Panc1 (cell line): ENCODE measurements around the gene TANGO2. TPM values are rescaled to one million over a fixed set of nuclear protein-coding genes. Genes with fewer than 3 reads are reported as not detected.

ENCODE experiments used
- ATAC-seq: fragments of 200-7000 bp; cut with Tn5 transposase; 2 replicates; pipeline ENCODE4 v1.9.1; 2020; ENCODE audit warnings: mild to moderate bottlenecking, moderate library complexity
- BruUV-seq: library from RNA; stranded (reverse); fragments of 400-500 nt; replicated peaks from 2 replicates; lab custom pipeline; 2021; lab: Mats Ljungman, UMichigan
- CTCF ChIA-PET: fragments of 300-600 bp; sonication (Branson Sonifier 250); formaldehyde crosslinking; loops from one replicate; lab custom pipeline; 2022; ENCODE audit warnings: antibody characterized with exemption; lab: Charles Lee
- POLR2A ChIA-PET: fragments of 300-600 bp; sonication (Branson Sonifier 250); formaldehyde crosslinking; loops from one replicate; lab custom pipeline; 2022; ENCODE audit warnings: antibody characterized with exemption; lab: Charles Lee
- DNase-seq: peaks from one replicate; pipeline ENCODE4 v3.0.0-alpha.2; 2010; ENCODE audit warnings: low read depth, low spot score
- H3K27ac ChIP-seq: 2 replicates; pipeline ENCODE4 v1.5.1; 2011; ENCODE audit warnings: mild to moderate bottlenecking, low read length, inconsistent platforms
- H3K27me3 ChIP-seq: fragments of 200-500 bp; sonication (Bioruptor generic); 2 replicates; pipeline ENCODE4 v1.6.0; 2014; ENCODE audit warnings: low read length, inconsistent platforms; ENCODE audit not compliant: control insufficient read depth, insufficient read depth
- H3K36me3 ChIP-seq: fragments of 200-500 bp; sonication (Bioruptor generic); 2 replicates; pipeline ENCODE4 v1.5.1; 2014; ENCODE audit warnings: inconsistent platforms, mild to moderate bottlenecking, low read length, moderate library complexity; ENCODE audit not compliant: control insufficient read depth, insufficient read depth
- H3K4me1 ChIP-seq: 2 replicates; pipeline ENCODE4 v1.5.1; 2011; ENCODE audit warnings: inconsistent platforms, mild to moderate bottlenecking, low read length, moderate library complexity; ENCODE audit not compliant: control insufficient read depth, insufficient read depth
- H3K4me3 ChIP-seq, 2 experiments: 2 replicates each; pipeline ENCODE4 v1.5.1; 2011 to 2012; ENCODE audit warnings: low read depth in 2 of 2, low read length in 2 of 2, mild to moderate bottlenecking in 2 of 2, inconsistent platforms in 1 of 2, moderate library complexity in 1 of 2
- H3K9me3 ChIP-seq: fragments of 200-500 bp; sonication (Bioruptor generic); 2 replicates; pipeline ENCODE4 v1.5.1; 2014; ENCODE audit warnings: low read depth, mild to moderate bottlenecking, inconsistent platforms, low read length, moderate library complexity; ENCODE audit not compliant: control insufficient read depth, insufficient read depth
- POLR2AphosphoS5 ChIP-seq: IDR thresholded peaks from 2 replicates; pipeline ENCODE4 v1.6.1; 2012; ENCODE audit warnings: mild to moderate bottlenecking, low read depth, low read length, moderate library complexity
- SIN3A ChIP-seq: IDR thresholded peaks from 2 replicates; pipeline ENCODE4 v1.6.1; 2012; ENCODE audit warnings: low read depth, mild to moderate bottlenecking, low read length, moderate library complexity, borderline replicate concordance; ENCODE audit not compliant: insufficient read depth
- TCF7L2 ChIP-seq: IDR thresholded peaks from 2 replicates; pipeline ENCODE4 v1.6.1; 2011; ENCODE audit warnings: mild to moderate bottlenecking, low read depth, low read length, inconsistent platforms
- in situ Hi-C: cut with HindIII; loops from 2 replicates; pipeline ENCODE4 v1.10.0; 2016; ENCODE audit warnings: low sequenced_read_pairs, low pct_unique_long_range_greater_than_20kb
- intact Hi-C: fragments of 100-400 bp; cut with micrococcal nuclease; formaldehyde crosslinking; loops from one replicate; pipeline ENCODE4 v1.10.0; 2022; ENCODE audit not compliant: unreplicated experiment
- total RNA-seq: library from RNA; stranded (reverse); gene quantifications from one replicate; pipeline ENCODE4 v1.2.1, GENCODE V29; 2021; ENCODE audit not compliant: unreplicated experiment
- TF ChIP-seq, protein P1 (sequence below): fragments of 450-650 bp; IDR thresholded peaks from 2 replicates; pipeline ENCODE4 v1.5.1; 2017; ENCODE audit warnings: mild to moderate bottlenecking
- TF ChIP-seq, protein P2 (sequence below), 2 experiments: IDR thresholded peaks; 2 replicates each; pipeline ENCODE4 v1.6.1; 2011 to 2012; ENCODE audit warnings: low read depth in 2 of 2, control low read depth in 1 of 2, low read length in 1 of 2, mild to moderate bottlenecking in 1 of 2, moderate library complexity in 1 of 2; ENCODE audit not compliant: insufficient read depth in 1 of 2

The TANGO2 gene
- total RNA-seq, 1 experiment from 2014 or later: 32.2 TPM

GRCh38 chr22:19973551-19974267, 47.2 kb upstream of the TANGO2 start:
- no TSS peak for BruUV-seq
- Histone ChIP-seq H3K9me3 (no peaks in the 10 kb centered on the region), H3K4me3 (no peak overlapping the region), H3K27ac (no peak overlapping the region), H3K36me3 (no peaks in the 10 kb centered on the region), H3K4me1 (peaks cover 11% of the 10 kb centered on the region), H3K27me3 (no peaks in the 10 kb centered on the region)
- in situ Hi-C loops: no loop called here
- POLR2A ChIA-PET: interaction anchor here (0.5 to 0.7 kb wide), 2 partner anchors 12 to 105 kb away, joined by 3 read pairs; no protein-coding TSS in a partner anchor
- ATAC-seq (no peak), DNase-seq (no peak)
- TF ChIP-seq, protein P1, sequence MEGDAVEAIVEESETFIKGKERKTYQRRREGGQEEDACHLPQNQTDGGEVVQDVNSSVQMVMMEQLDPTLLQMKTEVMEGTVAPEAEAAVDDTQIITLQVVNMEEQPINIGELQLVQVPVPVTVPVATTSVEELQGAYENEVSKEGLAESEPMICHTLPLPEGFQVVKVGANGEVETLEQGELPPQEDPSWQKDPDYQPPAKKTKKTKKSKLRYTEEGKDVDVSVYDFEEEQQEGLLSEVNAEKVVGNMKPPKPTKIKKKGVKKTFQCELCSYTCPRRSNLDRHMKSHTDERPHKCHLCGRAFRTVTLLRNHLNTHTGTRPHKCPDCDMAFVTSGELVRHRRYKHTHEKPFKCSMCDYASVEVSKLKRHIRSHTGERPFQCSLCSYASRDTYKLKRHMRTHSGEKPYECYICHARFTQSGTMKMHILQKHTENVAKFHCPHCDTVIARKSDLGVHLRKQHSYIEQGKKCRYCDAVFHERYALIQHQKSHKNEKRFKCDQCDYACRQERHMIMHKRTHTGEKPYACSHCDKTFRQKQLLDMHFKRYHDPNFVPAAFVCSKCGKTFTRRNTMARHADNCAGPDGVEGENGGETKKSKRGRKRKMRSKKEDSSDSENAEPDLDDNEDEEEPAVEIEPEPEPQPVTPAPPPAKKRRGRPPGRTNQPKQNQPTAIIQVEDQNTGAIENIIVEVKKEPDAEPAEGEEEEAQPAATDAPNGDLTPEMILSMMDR: no peak
- TF ChIP-seq, protein P2, sequence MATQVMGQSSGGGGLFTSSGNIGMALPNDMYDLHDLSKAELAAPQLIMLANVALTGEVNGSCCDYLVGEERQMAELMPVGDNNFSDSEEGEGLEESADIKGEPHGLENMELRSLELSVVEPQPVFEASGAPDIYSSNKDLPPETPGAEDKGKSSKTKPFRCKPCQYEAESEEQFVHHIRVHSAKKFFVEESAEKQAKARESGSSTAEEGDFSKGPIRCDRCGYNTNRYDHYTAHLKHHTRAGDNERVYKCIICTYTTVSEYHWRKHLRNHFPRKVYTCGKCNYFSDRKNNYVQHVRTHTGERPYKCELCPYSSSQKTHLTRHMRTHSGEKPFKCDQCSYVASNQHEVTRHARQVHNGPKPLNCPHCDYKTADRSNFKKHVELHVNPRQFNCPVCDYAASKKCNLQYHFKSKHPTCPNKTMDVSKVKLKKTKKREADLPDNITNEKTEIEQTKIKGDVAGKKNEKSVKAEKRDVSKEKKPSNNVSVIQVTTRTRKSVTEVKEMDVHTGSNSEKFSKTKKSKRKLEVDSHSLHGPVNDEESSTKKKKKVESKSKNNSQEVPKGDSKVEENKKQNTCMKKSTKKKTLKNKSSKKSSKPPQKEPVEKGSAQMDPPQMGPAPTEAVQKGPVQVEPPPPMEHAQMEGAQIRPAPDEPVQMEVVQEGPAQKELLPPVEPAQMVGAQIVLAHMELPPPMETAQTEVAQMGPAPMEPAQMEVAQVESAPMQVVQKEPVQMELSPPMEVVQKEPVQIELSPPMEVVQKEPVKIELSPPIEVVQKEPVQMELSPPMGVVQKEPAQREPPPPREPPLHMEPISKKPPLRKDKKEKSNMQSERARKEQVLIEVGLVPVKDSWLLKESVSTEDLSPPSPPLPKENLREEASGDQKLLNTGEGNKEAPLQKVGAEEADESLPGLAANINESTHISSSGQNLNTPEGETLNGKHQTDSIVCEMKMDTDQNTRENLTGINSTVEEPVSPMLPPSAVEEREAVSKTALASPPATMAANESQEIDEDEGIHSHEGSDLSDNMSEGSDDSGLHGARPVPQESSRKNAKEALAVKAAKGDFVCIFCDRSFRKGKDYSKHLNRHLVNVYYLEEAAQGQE (IDR thresholded peaks at IDR 0.05; ENCODE audit: insufficient read depth in 1 of 2, low read depth in 2 of 2, low read length in 1 of 2): no peak
- TF ChIP-seq SIN3A (no peak), TCF7L2 (no peak), POLR2AphosphoS5 (no peak)
- intact Hi-C loops: loop anchor here (5.0 kb wide), 1 partner anchor 39 kb away; no protein-coding TSS in a partner anchor
- CTCF ChIA-PET: interaction anchor here (2.3 kb wide), 1 partner anchor 39 kb away, joined by 6 read pairs; no protein-coding TSS in a partner anchor

- Histone ChIP-seq H3K36me3 (no peaks in the 10 kb centered on the region), H3K27me3 (no peaks in the 10 kb centered on the region), H3K4me3 (no peak overlapping the region), H3K27ac (no peak overlapping the region), H3K4me1 (peaks cover 11% of the 10 kb centered on the region), H3K9me3 (no peaks in the 10 kb centered on the region)
- ChIA-PET CTCF (interaction anchor here (2.3 kb wide), 1 partner anchor 39 kb away, joined by 6 read pairs; no protein-coding TSS in a partner anchor), POLR2A (interaction anchor here (0.7 kb wide), 1 partner anchor 12 kb away, joined by 3 read pairs; no protein-coding TSS in a partner anchor)
- ATAC-seq (peak; percentile 56), DNase-seq (no peak)
- in situ Hi-C loops: no loop called here
- no TSS peak for BruUV-seq
- TF ChIP-seq, protein P2 (IDR thresholded peaks at IDR 0.05; ENCODE audit: insufficient read depth in 1 of 2, low read depth in 2 of 2, low read length in 1 of 2): no peak
- TF ChIP-seq, protein P1: no peak
- TF ChIP-seq TCF7L2 (no peak), POLR2AphosphoS5 (no peak), SIN3A (no peak)
- intact Hi-C loops: loop anchor here (5.0 kb wide), 1 partner anchor 38 kb away; no protein-coding TSS in a partner anchor
Measured at GRCh38 chr22:19974268-19974861, 46.5 kb upstream of the TANGO2 start.
